ENCODE data around the gene REPS2.
"Not testable (repeated sequence)": the region's sequence is repeated elsewhere in the genome, so short reads cannot be mapped to it uniquely, and the experiment has no call there.

Gene REPS2

DNA sequence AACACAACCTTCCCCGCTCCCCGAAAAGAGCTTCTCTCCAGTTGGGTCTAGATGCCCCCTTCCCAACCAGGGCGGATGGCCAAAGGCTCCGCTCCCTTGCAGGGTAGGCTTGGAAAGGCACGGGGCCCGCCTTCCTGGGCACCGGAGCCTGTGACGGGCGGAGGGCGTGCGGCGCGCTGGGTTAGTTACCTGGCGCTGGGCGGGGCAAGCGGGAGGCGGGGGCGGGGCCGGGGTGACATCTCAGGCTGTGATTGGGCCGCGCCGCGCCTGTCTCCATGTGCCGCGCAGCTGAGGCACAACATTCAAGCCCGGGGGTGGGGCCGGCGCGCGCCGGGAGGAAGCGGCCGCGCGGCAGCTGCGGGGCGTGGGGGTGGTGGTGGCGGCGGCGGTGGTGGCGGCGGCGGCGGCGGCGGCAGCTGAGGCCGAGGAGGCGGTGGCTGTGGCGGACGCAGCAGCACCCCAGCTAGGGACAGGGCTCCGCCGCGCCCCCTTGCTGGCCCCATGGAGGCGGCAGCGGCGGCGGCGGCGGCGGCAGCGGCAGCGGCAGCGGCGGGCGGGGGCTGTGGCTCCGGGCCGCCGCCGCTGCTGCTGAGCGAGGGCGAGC, at the start of gene REPS2:
TSS of gene REPS2 (plus strand) at position 298 of the 604 bp plus-strand sequence. CDS start at position 502, 204 bp downstream.
- DNase-seq (ENCODE audit: low spot score): peak; percentile 70

DNA sequence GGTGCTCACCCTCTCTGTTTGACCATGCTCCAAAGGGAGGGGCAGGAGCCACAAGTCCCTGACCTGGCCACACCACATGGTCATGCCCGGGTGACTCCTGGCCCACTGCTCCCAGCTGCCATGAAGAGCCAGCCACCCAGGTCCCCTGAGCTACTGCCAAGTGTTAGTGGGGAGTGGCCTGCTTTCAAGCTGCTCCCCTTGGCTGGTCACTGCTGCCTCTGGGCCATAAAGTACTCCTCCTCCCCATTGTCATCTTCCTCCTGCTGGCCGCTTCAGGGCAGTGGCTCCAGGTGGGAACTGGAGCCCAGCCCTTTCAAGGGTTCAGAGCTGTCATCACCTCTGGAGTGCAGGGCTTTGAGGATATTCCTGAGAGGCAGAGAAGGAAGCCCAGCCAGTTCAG, 49.0 kb upstream of the REPS2 start:
- DNase-seq (ENCODE audit: low spot score): no peak

DNA sequence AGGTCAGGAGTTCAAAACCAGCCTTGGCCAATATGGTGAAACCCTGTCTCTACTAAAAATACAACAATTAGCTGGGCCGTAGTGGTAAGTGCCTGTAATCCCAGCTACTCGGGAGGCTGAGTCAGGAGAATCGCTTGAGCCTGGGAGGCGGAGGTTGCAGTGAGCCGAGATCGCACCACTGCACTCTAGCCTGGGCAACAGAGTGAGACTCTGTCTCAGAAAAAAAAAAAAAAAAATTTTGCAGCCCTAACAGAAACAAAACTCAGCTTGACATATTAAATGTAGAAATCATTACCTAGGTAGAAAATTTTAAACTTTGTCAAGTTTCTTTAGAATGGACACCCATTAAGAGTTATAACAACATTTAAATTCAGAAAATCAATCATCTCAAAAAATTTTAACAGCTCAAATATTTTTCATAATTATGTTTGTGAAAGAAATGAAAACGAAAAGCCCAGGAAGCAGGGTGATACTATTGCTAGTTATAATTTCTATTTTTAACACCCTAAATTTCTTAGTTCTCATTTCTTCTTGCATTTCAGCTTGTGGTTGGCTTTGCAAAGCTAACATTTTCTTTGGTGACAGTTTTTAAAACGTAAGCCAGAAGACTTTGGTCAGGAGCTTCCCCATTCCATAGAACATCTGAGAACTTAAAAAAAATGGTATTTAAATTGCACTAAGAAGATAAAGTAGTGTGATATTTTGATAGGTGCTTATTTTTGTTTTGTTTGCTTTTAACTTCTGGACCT, 43.0 kb upstream of the REPS2 start:
- no peak for DNase-seq (ENCODE audit: low spot score)

DNA sequence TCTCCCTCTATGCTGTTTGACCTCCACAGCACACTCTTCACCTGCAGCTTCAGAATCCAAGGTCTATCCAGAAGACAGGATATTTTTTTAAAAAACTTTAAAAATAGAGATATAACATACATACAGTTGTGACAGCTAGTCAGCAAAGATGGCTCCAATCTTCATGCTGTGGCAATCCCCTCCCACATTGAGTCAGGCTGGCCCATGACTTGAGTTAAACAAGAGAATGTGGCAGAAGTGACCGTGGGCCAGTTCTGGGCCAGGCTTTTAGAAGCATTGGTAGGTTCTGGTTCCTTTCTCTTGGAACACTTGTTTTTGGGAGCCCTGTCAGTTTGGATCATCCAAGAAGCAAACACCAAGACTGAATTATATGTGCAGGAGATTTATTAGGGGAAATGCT, 36.1 kb upstream of the REPS2 start:
- DNase-seq (ENCODE audit: low spot score): no peak

DNA sequence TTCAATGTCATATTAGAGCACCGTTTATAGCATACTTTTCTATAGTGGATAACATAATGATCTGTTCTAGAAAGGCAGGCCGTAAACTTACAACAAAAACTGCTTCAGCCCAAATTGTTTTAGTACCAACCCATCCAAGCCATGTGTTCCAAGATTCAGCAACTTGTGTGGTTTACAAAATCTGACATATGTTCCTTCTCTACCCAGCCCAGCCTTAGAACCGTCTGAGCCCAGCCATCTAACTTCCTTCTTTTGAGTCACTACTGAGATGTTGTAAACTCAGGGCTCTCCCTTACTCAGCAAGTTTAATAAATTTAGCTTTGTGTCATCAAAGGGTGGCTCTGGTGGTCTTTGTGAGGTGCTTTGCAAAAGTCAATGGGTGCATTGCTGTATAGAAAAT, 32.4 kb upstream of the REPS2 start:
- DNase-seq (ENCODE audit: low spot score): no peak

DNA sequence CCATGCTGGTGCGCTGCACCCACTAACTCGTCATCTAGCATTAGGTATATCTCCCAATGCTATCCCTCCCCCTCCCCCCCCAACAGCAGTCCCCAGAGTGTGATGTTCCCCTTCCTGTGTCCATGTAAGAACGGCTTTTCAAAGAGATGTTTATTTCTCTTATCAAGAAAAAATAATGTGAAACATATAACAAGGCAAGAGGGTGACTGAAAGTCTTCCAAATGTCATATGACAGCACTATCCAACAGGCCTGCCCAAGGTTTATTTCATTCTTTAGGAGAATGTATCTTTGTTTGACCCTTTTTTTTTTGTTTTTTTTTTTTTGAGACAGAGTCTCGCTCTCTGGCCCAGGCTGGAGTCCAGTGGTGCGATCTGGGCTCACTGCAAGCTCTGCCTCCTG, 29.9 kb upstream of the REPS2 start:
- DNase-seq (ENCODE audit: low spot score): no peak

DNA sequence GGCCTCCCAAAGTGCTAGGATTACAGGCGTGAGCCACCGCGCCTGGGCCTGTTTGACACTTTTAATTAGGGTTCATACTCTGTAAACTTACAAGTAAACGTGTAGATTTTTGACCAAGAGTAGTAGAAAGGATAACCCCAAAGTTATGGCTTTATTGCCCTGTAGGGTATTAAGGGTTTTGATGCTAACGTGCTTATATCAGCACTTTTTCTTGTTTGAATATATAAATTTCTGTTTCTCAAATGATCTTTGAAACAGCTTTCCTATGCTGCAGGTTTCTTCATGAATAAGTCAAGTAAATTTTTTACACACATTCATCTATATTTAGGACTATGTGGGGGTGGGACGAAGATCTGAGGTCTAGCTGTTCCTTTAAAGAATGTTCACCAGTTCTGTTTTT, 29.3 kb upstream of the REPS2 start:
- DNase-seq (ENCODE audit: low spot score): no peak

DNA sequence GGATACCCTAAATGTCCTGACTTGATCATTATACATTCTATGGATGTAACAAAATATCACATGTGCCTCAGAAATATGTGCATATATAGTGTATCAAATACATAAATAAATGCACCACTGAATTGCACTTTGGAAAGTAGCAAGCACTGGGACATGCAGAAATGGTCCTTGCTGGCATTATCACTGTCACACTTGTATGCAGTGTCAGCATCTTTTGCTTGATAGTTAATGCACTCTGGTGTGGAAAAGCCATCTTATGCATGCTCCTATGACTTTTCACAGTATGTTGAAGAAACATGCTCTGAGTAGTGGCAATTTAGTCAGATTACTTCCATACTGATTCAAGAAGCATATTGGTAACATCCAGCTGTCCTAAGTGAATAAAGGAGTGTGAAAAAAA, 27.5 kb upstream of the REPS2 start:
- no peak for DNase-seq (ENCODE audit: low spot score)

DNA sequence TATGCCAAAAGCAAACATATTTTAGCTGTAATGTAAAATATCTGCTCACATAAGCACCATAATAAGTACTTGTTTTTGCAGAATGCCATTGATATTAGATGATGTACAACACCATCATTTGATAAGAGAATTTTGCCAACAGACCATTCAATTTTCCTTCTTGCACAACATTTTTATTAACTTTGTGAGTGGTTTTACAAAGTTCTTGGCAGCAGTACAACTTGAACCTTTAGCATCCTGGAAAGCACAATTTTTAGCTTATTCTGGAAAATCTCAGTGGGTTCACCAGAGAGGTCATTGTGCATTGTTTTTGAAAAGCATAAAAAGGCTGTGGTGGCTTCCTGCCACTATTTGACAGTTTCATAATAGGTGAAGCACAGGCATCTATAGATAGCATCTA, 26.4 kb upstream of the REPS2 start:
- no peak for DNase-seq (ENCODE audit: low spot score)

DNA sequence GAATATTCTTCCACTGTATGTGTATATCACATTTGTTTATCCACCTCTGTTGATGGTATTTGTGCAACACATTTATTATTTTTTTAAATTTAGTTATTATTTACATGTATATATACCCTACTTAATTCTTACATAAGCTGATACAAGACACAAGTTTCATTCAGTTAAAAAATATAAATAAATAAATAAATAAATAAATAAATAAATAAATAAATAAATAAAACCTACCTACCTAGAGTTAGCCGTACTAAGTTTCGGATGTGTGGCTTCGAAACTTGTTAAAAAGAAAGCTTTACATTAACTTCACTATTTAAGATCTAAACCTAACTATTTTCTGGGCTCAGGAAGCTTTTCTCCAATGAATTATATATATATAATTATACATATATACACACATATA, 23.3 kb upstream of the REPS2 start:
- no peak for DNase-seq (ENCODE audit: low spot score)

DNA sequence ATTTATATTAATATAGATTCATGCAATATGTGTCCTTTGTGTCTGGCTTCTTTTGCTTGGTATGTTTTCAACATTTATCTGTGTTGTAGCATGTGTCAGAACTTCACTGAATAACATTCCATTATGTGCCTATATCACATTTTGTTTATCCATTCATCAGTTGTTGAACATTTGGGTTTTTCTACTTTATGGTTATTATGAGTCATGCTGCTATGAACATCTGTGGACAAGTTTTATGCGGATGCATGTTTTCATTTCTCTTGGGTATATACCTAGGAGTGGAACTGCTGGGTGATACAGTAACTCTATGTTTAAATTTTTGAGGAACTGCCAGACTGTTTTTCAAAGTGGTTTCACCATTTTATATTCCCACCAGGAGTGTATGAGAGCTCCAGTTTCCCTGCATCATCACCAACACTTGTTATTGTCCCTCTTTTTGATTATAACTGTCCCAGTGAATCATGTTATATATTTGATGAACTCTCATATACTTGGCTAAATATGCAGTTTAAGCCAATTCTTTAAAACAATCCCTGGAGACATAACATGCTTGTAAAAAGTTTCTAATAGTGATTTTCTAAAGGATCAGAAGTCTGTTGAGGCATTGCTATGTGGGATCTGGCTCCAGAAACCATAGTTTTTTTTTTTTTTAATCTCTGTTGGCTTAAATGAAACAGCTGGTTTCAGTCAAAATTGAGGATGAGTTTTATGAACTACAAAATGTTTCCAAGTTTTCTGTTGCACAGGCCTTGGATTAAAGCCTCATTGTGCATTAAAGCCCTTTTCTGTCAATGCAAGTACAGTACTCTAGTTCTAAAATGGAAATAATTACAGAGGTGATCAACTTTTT, 21.6 kb upstream of the REPS2 start:
- DNase-seq (ENCODE audit: low spot score): no peak

DNA sequence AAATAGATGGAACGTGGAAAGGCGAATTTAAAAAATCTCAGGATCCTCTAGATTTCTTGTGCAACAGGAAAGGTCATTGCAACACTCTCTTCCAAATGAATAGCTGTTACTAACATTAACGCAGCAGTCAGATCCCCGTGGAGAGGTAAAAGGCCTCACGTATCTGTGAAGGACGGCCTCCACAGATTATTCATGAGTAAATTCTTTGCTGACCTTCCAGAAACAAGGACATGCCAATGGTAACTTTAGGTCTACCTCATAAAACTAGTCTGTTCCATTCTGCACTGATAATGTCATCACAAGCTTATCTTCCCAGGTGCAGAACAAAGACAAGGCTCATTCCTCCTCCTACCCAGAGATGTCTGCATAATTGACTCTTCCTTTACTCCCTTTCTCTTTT, 16.1 kb upstream of the REPS2 start:
- DNase-seq (ENCODE audit: low spot score): no peak

DNA sequence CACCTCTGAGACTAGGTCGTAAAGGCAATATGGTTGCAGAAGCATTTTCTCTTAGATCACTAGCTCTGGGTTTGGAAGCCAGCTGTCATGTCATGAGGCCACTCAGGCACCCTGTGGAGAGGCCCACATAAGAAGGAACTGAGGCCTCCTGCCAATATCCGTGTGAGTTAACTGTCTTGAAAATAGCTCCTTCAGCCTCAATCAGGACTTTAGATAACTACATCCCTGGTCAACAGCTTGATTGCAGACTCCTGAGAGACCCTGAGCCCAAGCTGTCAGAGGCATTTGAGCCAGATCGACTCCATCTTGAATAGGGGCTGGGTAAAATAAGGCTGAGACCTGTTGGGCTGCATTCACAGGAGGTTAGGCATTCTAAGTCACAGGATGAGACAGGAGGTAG, 15.1 kb upstream of the REPS2 start:
- no peak for DNase-seq (ENCODE audit: low spot score)

DNA sequence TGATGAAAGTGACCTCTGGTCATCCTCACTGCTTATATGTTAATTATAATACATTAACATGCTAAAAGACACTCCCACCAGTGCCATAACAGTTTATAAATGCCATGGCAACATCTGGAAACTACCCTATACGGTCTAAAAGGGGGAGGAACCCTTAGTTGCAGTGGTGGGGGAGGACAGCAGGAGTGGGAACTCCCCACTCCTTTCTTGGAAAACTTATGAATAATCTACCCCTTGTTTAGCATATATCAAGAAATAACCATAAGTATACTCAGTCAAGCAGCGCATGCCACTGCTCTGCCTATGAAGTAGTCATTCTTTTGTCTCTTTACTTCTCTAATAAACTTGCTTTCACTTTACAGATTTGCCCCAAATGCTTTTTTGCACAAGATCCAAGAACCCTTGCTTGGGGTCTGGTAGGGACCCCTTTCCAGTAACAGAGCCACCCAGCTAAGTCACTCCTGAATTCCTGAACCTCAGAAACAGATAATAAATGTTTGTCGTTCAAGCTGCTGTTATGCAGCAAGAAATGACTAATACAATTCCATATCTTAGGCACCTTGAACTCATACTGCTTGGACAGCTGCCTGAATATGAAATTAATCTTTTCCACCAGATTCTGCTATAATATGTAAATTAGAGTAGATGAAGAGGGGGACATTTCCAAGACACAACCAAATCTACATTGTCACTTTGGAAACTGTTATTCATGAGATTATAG, 14.4 kb upstream of the REPS2 start:
- DNase-seq (ENCODE audit: low spot score): no peak

DNA sequence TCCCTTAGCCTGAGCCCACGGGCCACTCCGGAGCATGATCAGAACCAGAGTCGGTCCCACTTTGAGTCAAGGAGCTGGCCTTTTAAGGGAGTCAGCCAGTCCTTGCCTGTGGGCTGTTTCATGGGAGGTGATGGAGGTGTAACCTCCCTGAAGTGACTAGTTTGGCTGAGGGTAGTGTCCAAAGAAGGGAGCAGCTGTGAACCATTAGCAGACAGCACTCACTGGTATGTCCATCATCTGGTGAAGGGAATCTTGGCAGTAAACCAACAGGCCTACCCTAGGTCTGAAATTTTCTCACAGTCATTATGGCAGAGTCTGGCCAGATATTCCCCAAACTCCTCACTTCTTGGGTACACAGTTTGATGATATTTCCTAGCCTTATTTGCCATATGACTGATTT, 12.3 kb upstream of the REPS2 start:
- DNase-seq (ENCODE audit: low spot score): no peak

DNA sequence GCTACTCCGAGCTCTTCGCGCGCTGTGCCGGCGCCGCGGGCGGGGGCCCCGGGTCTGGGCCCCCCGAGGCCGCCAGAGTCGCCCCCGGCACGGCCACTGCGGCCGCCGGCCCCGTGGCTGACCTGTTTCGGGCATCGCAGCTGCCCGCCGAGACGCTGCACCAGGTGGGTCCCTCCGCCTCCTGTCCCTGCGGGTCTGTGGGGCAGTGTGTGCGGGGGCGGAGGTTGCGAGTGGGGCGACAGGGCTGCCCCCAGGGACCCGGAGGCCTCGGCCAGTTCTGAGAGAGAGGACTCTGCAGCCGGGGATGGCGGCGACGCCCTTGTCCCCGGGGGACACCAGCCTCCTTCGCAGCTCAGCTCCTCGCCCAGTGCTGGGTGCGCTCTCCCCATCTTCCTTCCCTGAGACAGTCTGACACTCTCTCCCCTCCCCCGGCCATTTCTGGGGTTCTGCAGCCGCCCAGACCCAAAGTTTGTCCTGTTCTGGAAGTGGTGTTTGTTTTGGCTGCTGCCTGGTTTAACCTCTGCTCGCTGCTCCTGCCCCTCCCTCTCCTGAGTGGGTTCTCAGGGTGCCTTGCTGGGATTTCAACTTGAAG, 609 bp downstream of the REPS2 start:
- DNase-seq (ENCODE audit: low spot score): no peak

DNA sequence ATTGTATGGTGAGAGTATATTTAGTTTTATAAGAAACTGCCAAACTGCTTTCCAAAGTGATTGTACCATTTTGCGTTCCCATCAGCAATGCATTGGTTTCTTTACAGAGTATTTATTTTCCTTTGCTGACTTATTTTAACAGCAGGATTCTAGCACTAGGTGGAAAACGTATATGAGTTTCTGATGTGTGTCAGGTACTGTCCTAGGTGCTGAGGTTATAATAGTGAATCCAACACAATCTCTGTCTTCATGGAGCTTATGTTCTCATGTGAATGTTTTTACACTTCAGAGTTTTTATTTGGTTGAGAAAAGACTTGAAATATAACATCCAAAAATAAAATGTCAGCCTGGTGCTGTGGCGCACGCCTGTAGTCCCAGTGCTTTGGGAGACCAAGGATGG, 4.0 kb downstream of the REPS2 start:
- DNase-seq (ENCODE audit: low spot score): no peak

DNA sequence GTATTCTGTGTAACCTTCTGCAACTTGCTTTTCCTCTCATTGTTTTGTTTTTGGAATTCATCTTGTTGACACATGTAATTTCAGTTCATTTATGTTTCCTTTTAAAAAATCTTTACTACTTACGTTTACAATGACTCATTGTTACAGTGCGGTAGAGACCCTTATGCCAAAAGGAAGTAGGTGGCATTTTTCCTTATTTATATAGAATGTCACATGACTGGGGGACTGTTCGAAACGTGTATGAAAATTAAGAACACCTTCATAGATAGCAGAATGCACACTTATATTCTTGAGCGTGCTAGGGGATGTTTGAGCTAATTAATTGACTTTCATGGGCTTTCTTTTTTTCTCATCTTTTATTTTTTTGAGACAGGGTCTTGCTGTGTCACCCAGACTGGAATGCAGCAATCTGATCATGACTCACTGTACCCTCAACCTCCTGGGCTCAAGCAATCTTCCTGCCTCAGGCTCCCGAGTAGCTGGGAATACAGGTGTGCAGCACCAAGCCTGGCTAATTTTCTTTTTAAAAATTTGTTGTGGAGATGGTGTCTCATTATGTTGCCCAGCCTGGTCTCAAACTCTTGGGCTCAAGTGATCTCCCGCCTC, 7.3 kb downstream of the REPS2 start:
- no peak for DNase-seq (ENCODE audit: low spot score)

DNA sequence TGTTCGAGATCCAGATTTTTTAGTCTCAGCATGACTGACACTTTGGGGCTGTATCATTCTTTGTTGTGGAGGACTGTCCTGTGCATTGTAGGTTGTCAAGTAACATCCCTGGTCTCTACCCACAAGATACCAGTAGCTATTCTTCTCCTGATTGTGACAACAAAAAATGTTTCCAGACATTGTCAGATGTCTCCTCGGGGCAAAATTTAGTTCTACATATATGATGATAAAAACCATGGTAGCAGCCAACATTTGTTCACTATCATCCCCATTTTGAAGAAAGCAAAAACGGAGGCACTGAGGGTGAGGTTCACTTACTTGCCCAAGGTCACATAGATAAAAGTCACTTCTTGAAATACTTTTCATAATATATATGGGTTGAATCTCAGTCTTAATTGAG, 11.3 kb downstream of the REPS2 start:
- no peak for DNase-seq (ENCODE audit: low spot score)

DNA sequence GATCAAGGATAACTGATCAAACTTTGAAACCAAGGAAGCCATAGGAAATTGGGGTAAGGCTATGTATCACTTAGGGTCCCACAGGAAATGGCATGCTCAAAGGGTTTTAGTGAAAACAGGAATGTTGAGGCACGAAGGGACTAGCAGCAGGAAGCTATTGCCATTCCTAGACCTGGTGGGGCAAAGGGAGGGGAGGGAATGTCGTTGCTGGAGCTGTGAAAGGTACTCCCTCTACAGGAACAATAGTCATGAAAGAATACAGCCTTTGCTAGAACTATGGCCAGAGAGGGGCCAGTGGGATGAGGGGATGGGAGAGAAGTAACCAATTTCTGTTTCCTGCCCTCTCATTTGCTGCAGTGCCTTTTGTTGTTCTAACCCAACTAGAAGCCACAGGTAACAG, 11.9 kb downstream of the REPS2 start:
- no peak for DNase-seq (ENCODE audit: low spot score)

DNA sequence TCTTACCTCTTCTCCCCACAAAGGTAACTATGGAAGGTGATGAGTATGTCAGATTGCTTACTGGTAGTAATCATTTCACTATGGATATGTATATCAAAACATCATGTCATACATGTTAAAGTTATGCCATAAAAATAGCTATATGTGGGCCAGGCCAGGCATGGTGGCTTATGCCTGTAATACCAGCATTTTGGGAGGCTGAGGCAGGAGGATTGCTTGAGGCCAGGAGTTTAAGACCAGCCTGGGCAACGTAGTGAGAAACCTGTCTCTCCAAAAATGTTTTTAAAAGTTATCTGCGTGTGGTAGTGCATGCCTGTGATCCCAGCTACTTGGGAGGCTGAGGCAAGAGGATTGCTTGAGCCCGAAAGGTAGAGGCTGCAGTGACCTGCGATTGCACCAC, 16.2 kb downstream of the REPS2 start:
- DNase-seq (ENCODE audit: low spot score): not testable (repeated sequence)

DNA sequence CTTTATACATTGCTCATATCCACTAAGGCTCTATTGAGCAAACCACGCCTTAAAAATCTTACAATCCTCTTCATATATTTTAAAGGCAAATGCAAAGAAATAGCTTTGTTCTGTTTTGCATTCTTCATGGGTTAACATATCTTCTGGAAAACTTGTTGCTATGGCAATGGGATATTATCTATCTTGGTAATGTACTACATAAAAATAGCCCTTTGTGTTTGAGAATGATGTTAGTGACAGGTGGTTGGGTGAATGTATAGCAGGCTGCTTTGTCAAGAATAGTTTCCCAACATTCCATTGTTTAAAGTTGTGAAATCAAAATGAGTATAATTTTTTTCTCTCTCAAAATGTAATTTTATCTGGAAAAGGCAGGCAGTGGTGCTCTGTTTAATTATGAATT, 16.8 kb downstream of the REPS2 start:
- no peak for DNase-seq (ENCODE audit: low spot score)
